GM18526 (cell line): ENCODE measurements around the gene VAMP5.

Experiments
- POLR2A ChIP-seq: IDR thresholded peaks from 3 replicates; pipeline ENCODE4 v1.6.1; 2011; ENCODE audit not compliant: insufficient read length; ENCODE audit errors: extremely low read depth

VAMP5 gene

DNA sequence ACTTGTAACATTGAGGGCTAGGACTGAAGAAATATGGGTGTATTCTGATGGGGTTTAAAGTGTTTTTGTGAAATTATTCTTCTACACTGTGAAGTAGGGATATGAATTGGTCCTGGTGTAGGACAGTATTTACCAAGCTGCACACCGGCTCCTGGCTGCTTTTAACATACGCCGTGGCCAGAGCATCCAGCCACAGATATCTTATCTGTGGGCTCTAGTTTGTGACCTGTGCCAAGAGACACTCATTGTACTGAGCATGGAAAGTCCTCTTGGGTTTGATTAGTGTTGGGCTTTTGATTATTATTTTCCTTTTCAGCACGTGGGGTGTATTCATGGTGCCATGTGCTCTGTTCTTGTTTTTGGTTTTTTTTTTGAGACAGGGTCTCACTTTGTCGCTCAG, 39.8 kb downstream of the VAMP5 start:
- no peak for TF ChIP-seq POLR2A

DNA sequence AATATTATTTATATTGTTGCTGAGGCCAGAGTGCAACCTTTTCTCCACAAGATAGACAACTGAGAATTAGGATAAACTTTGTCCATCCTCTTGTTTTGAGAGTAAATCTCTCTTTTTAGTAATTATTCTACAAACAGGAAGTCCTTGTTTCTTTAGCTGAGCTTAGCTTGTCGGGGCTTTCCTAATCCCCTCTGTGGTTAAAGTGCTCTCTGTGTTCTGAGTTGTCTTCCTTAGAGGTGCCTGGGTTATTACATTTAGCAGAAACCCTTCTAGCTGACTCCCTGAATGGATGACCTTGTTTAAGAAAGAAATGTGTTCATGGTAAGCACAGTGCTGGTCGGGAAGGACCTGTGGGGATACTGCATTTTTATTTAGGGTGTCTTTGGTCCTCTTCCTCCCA, 44.4 kb downstream of the VAMP5 start:
- no peak for TF ChIP-seq POLR2A

GRCh38 chr2:85631316-85631715, 47.1 kb downstream of the VAMP5 start:
- TF ChIP-seq POLR2A = no peak

GRCh38 chr2:85635011-85635410, 50.8 kb downstream of the VAMP5 start:
- no peak for TF ChIP-seq POLR2A

DNA sequence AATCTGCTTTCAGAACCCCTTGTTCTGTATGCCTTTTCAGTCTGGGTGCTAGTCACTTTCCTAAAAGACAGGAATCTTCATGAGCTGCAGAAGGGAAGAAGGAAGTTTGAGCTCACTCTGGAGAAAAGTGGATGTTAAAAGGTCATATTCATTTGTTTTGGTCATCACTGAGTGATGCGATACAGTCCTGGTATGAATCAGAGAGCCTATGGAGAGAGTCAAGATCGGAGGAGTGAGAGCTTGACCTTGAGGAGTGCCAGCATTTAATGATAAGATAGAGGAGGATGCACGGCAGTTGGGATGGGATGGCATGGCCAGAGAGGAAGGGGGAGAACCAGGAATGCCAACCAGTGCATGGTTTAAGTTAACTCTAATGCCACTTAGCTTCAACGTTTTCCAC, 51.4 kb downstream of the VAMP5 start:
- TF ChIP-seq POLR2A = no peak

DNA sequence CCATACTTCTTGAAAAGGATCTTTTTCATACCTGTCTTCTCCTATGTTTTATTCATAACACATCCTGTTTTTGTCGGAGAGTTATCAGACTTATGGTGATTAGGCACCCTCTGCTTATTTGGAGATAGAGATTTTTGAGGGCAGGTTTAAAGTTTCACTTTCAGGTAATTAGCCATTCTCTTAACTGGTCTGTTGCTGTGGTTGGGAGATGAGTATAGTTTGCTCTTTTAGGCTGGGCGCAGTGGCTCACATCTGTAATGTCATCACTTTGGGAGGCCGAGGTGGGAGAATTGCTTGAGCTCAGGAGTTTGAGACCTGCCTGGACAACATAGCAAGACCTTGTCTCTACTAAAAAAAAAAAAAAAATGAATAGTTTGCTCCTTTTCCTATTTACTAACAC, 58.5 kb downstream of the VAMP5 start:
- TF ChIP-seq POLR2A = no peak
